GM11168 (cell line): ENCODE measurements around the gene CFL2.

Experiments
- in situ Hi-C: fragments of 300-500 bp; cut with MboI; formaldehyde crosslinking; loops from one replicate; pipeline ENCODE4 v1.12.0; 2022; ENCODE audit warnings: low sequenced_read_pairs; ENCODE audit not compliant: unreplicated experiment

CFL2 gene

DNA sequence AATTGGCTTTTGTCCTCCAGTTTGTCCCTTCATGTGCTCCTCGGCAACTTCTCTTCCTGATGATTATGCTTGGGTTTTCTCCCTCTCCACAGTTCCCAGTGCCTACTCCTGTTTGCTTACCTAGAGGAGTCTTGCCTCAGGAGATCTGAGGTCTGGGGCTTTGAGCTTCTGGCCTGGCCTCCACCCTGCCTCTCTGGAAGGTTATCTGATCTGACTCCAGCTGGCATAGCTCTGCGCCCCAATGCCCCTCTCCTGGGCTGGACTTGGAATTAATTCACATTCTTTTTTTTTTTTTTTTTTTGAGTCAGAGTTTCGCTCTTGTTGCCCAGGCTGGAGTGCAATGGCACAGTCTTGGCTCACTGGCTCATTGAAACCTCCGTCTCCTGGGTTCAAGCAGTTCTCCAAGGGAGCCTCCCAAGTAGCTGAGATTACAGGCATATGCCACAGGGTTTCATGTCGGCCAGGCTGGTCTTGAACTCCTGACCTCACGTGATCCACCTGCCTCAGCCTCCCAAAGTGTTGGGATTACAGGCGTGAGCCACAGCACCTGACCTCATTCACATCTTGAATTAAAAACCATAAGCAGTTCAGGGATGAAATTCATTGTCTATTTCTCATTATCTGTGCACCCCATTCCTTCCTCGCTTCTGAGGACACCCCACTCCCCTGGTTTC lies 33.5 kb downstream of the CFL2 start:
- in situ Hi-C loops: loop anchor here (25.0 kb wide), 1 partner anchor 731 kb away; the partner anchor contains the start of gene NFKBIA

- in situ Hi-C loops: loop anchor here (25.0 kb wide), 1 partner anchor 734 kb away; the partner anchor contains the start of gene NFKBIA
Measured at GRCh38 chr14:34678735-34679134, 35.7 kb downstream of the CFL2 start.

- in situ Hi-C loops: loop anchor here (25.0 kb wide), 1 partner anchor 734 kb away; the partner anchor contains the start of gene NFKBIA
Measured at GRCh38 chr14:34678306-34678705, 36.1 kb downstream of the CFL2 start.

DNA sequence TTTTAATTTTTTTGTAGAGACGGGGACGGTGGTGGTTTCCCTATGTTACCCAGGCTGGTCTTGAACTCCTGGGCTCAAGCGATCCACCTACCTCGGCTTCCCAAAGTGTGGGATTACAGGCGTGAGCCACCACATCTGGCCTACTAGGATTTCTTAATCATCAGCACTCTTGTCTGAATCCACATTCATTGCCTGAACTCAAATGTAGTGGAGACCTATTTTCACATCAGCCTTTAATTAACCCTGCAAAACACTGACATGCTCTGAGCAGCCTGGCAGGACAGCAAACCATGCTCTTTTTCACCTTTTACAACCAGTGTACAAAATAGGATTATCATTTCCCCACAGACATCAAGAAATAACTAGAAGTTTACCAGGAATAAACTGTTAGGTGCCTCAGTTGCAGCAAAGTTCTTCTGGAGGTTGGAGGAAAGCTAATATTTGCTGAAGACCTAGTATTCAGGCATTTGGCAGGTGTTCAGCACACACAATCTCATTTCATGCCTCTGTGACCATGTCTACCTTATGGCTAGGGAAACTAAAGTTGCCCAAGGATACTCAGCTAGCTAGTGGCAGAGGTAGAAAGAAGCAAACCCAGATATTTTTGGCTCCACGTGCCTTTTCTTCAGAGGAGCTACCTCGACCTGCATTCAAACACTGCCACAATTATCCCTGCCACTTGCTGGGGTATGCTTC lies 37.7 kb downstream of the CFL2 start:
- in situ Hi-C loops: loop anchor here (25.0 kb wide), 1 partner anchor 736 kb away; the partner anchor contains the start of gene NFKBIA

- in situ Hi-C loops: loop anchor here (5.0 kb wide), 1 partner anchor 49 kb away; no protein-coding TSS in a partner anchor
Measured at GRCh38 chr14:34673702-34674101, 40.7 kb downstream of the CFL2 start.

DNA sequence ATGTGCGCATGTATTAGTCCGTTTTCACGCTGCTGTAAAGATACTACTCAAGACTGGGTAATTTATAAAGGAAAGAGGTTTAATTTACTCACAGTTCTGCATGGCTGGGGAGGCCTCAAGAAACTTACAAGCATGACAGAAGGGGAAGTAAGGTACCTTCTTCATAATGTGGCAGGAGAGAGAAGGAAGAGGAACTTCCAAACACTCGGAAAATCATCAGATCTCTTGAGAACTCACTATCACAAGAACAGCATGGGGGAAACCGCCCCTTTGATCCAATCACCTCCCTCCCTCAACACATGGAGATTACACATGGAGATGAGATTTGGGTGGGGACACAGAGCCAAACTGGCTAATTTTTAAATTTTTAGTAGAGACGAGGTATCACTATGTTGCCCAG lies 42.7 kb downstream of the CFL2 start:
- in situ Hi-C loops: loop anchor here (5.0 kb wide), 1 partner anchor 51 kb away; no protein-coding TSS in a partner anchor

GRCh38 chr14:34668111-34668510 lies 46.3 kb downstream of the CFL2 start:
- in situ Hi-C loops: no loop called here

DNA sequence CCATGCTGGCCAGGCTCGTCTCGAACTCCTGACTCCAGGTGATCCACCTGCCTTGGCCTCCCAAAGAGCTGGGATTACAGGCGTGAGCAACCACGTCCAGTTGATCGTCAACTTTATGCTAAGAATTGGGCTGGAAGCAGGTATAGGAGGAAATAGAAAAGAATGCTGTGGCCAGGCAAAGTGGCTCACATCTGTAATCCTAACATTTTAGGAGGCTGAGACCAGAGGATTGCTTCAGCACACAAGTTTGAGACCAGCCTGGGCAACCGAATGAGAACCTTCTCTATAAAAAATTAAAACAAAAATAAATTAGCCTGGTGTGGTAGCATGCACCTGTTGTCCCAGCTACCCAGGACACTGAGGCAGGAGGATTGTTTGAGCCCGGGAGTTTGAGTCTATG lies 47.4 kb downstream of the CFL2 start:
- in situ Hi-C loops: no loop called here

- in situ Hi-C loops: no loop called here
Measured at GRCh38 chr14:34665785-34666435, 48.5 kb downstream of the CFL2 start.

DNA sequence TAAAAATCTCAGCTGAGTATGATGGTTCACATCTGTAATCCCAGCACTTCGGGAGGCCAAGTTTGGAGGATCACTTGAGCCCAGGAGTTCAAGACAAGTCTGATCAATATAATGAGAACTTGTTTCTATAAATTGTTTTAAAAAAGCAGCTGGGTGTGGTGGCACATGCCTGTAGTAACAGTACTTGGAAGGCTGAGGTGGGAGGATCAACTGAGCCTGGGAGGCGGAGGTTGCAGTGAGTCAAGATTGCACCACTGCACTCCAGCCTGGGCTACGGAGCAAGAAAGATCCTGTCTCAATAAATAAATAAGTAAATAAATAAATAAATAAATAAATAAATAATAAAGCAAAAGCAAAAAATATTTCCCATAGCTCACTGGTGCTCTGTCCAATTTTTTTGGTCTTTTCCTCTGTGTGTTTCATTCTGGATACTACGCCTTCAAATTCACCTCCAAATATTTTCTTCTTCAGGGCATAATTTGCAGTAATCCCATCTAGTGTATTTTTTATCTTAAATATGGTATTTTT lies 51.8 kb downstream of the CFL2 start:
- in situ Hi-C loops: no loop called here

DNA sequence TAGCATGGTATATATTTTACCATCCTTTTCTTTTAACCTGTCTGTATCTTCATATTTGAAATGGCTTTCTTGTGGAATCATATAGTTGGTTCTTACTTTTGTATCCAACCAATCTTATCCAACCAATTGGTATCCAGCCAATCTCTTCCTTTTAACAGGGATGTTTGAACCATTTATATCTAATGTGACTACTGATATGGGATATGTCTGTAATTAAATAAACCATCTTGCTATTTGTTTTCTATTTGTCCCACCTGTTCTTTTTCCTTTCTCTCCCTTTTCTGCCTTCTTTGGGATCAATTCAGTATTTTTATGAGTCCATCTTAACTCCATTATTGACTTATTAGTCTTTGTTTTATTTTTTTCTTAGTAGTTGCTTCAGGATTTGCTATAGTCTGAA lies 53.6 kb downstream of the CFL2 start:
- in situ Hi-C loops: no loop called here
